HG02884 (cell line): ENCODE measurements around the gene NCOR2.

Experiments
- ATAC-seq: cut with Tn5 transposase; IDR thresholded peaks from one replicate; pipeline ENCODE4 v1.9.1; 2021; ENCODE audit warnings: mild to moderate bottlenecking, moderate library complexity; ENCODE audit not compliant: unreplicated experiment

NCOR2 gene

DNA sequence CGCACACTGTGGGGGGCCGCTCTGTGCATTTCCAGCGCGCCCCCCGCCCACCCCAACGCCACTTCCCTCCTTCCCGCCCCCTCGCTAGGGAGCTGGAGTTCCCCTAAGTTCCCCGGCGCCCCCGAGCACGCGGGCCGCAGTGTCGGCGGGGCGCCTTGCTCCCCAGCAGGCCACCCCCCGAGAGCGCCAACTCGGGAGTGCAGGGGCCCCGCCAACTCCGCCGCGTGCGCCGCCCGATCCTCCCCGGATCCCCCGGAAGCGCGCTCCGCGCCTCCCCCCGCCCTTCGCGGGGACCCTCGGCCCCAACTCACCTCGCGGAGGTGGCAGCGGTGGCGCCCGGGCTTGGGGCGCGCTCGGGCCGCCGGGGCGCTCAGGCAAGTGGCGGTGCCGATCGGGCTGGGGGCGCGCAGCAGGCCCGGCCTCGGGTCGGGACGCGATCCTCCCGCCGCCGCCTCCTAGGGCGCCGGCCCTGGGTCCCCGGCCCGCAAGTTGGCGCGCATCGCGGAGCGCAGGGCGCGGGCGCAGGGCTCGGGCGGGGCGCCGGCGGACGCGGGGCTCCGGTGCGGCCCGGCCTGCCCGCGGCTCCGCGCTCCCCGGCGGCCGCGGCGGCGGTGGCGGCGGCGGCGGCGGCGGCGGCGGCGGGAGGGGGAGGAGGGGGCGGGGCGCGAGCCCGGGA lies at the start of gene NCOR2:
Gene NCOR2, minus strand, starts transcription at position 616 of the 676 bp plus-strand sequence. CDS start 72,361 bp downstream, outside the sequence.
- peak; percentile 11 for ATAC-seq

DNA sequence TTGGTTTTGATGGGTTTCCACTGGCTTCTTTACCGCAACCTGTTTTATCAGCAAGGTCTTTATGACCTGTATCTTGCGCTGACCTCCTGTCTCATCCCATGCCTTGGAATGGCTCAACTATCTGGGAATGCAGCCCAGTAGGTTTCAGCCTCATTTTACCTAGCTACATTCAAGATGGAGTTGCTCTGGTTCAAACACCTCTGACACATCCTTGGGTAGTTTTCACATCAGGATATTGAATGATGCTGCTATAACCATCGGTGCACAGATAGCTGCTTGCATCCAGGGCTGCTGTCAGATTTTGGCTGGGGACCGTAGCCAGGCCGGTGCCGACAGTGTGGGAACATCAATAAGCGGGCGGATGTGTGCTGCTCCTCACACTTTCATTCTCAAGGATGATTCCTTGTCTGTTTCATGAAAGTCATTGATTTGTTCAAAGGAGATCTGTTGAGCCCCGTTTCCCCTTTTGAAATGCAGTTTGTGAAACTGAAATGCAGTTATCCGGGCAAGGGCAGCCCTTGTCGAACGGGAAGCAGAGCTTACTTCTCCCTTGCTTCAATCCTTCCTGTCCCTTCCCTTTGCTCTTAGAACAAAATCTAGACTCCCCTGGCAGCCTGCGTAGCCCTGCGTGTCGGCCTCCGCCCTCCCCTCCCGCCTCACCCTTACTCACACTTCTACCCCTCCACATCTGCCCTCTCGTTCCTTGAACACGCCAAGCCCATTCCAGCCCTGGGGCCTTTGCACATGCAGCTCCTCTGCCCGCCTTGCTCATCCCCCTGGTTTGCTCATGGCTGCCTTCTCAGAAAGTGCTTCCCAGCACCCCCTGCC lies 49.2 kb upstream of the NCOR2 start:
- ATAC-seq, result no peak

DNA sequence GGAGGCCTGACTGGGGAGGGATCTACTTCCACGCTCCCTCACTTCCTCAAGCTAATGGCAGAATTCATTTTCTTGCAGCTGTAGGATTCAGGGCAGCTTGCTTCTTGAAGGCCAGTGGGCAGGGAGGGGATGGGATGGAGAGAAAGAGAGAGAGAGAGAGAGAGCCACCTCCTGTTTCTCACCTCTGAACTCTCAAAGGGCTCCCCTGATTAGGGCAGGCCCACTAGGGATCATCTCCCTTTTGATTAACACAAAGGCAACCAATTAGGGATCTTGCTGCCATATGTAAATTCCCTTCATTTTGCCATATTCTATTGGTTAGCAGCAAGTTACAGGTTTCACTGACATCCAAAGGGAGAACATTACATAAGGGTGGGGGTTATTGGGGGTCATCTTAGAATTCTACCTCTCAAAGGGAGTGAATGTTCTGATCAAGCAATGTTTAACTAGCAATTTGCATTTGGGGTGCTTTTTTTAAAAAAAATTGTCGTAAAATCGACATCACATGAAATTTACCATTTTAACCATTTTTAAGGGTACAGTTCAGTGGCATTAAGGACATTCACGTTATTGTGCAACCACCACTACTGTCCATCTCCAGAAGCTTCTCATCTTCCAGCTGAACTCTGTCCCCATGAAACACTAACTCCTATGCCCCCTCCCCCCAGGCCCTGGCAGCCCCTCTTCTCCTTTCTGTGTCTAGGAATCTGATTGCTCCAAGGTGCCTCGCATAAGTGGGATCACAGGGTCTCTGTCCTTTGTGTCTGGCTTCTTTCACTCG lies 47.3 kb upstream of the NCOR2 start:
- ATAC-seq, result no peak

GRCh38 chr12:124613151-124613585 lies 45.8 kb upstream of the NCOR2 start:
- no peak for ATAC-seq

DNA sequence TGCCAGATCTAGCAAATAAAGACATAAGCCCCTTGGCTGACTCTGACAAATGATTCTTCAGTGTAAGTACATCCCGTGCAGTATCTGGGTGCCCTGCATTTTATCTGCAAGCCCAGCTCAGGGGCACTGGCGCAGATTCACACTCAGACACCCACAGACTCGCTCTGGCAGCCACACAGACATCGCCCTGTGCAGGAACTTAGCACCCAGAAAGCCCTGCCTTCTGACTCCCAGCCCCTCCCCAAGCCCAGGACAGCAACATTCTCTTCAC lies 44.9 kb upstream of the NCOR2 start:
- ATAC-seq, result no peak

GRCh38 chr12:124611559-124612409 lies 44.4 kb upstream of the NCOR2 start:
- no peak for ATAC-seq

DNA sequence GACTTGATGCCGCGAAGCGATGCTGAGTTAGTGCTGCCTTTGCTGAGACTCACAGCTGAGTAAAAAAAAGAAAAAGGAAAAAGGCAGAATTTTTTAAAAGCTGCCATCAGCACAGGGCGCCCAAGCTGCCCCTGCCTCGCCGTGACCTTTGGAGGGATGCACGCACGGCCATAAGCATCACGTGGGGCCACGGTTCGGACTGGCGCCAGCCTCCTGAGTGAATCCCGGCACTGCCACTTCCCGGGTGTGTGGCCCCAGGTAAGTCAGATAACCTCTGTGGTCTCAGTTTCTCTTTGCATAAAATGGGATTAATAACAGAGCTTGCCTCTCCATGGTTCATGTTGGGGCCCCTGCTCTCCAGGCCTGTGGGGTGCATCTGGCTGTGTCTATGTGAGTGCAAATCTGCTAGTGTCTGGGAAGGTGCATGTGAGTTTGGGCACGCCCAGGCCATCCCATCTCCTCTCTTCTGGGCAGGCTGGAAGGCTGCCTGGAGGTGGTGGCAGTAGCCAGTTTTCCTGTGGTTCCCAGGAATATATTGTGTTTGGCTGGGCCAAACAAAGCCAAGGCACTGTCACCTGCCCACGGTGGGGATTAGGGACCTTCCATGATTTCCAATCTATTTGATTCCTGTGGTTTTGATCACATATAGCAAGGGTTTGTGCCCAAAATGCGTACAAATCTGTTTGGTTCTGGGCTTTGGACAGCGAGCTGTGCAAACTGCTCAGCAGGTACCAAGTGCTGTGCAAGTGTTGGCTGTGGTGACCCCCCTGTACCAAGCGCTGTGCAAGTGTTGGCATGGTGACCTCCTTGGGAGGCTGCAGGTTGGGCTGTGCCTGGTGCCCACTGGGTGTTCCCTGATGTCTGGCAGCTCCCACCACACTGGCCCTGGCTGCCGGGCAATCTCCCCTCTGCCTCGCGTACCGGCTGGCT lies 43.5 kb upstream of the NCOR2 start:
- ATAC-seq, result no peak

DNA sequence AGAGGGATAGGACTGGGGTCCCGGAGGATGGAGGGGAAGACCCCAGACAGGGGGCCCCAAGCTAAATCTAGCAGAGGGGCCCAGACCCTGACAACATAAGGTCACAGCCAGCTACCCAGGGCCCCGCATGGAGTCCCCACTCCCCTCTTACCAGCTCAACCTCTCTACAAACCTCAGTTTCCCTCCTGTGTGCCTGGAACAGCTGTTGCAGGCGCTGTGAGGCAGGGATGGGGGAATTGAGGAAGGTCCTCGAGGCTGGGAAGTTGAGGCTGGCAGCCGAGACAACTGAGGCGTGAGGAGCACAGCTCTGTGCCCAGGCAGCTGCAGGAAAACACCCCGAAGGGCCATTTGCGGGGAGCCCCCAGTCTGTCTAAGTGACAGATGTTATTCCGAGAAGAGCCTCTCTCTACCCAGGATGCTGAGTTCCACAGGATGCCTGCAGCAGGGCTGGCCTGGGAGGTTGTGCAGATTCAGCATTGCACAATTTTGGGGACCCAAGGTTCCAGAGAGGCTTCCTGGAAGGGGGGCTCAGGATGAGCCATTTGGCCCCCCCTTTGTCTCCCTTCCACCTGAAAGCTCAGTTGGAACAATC lies 42.7 kb upstream of the NCOR2 start:
- no peak for ATAC-seq

- ATAC-seq, result no peak
Measured at GRCh38 chr12:124609041-124609989, 41.9 kb upstream of the NCOR2 start.

DNA sequence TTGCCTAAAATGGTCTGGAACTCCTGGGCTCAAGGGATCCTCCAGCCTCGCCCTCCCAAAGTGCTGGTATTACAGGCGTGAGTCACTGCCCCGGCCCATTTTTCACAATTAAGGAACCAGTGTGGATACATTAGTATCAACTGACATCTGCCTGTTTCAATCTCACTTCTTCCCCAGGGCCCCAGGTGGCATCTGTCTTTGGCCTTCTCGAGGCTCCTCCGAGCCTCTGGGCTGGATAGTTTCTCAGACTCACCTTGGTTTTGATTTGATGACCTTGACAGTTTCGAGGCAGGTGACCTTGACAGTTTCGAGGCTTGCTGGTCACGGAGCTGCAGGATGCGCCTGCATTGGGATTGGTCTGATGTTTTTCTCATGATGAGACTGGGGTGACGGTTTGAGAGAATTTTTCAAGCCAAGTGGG lies 41.0 kb upstream of the NCOR2 start:
- no peak for ATAC-seq

GRCh38 chr12:124607681-124608425 lies 40.4 kb upstream of the NCOR2 start:
- no peak for ATAC-seq

- ATAC-seq, result no peak
Measured at GRCh38 chr12:124605883-124606774, 38.7 kb upstream of the NCOR2 start.

GRCh38 chr12:124605150-124605882 lies 37.9 kb upstream of the NCOR2 start:
- no peak for ATAC-seq

DNA sequence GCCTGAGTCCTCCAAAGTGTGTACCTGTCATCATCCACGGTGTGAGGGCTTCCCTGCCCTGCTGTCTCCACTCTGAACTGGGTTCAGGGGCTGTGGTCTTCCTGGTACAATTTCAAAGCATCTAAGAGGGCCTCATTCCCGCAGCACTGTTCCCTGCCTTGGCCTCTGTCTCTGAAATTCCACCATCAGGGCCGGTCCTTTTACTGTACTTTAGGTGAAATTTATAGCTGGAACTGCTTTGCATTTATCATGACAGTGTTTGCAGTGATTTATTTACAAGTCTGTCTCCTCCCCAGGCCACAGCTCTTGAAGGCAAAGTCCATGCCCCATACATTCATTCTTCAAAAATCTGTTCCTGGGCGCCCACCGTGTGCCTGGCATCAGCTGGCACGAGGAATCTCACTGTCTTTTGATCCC lies 36.9 kb upstream of the NCOR2 start:
- no peak for ATAC-seq

DNA sequence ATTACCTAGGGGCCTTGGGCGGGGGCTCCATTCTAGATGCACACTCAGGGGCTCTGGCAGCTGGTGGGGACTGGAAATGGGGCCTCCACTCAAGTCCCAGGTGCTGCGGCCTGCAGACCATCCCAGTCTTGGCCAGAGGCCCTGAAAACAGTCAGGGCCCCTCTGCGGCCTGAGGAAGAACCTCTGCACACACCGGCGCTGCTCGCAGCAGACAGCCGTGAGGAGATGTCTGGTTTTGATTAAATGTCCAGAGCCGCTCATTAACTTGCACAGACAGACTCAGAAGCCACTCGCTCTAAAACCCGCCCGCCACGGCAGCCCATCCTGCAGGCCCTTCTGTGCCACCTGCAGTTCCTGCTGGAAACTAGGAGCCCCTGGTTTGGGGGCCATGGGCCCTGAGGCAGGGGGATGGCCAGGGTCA lies 36.4 kb upstream of the NCOR2 start:
- no peak for ATAC-seq

DNA sequence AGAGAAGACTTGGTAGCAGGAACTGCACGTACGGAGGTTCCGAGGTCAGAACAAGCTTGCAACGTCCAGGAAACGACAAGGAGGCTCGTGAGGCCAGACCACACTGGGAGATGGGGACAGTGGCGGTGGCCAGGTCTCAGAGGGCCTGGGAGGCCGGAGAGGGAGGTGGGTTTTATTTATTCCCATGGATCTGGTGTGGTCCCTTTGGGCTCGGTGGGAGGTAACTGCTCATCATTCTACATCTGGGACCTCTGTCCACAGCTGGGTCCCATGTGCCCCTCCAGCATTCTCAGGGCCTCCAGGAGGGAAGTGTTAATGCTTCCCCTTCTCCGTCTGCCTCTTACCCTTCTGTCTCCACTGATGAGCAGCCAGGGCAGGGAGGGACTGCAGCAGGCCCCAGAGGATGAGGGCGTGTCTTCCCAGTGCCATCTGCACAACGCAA lies 35.7 kb upstream of the NCOR2 start:
- no peak for ATAC-seq
